Measurements from ENCODE around the gene THRA. TPM values are rescaled to one million over a fixed set of nuclear protein-coding genes. Genes with fewer than 3 reads are reported as not detected.

Gene THRA
- total RNA-seq, 2 experiments from 2014 or later, result 12.5 to 13.4 TPM

- ChIA-PET POLR2A (no interaction called here), CTCF (interaction anchor here (1.0 to 3.7 kb wide), 3 partner anchors 9 to 64 kb away, joined by 3 to 19 read pairs (median 3); no protein-coding TSS in a partner anchor)
- peak overlapping the region; percentile 75 for H3K27ac Mint-ChIP-seq
- H3K4me3 Mint-ChIP-seq, result no peak overlapping the region
- H3K9me3 Mint-ChIP-seq, result no peaks in the 10 kb centered on the region
- no peak for DNase-seq
- intact Hi-C loops (cut with micrococcal nuclease), result no loop called here
- H3K36me3 Mint-ChIP-seq, result no peaks in the 10 kb centered on the region
- peaks cover 84% of the 10 kb centered on the region for H3K4me1 Mint-ChIP-seq (ENCODE audit: low read depth)
- no peaks in the 10 kb centered on the region for H3K27me3 Mint-ChIP-seq
These were observed 42.1 kb downstream of the THRA start for GRCh38 chr17:40104594-40105486.

- no peak overlapping the region for H3K4me3 Mint-ChIP-seq
- no peak for DNase-seq
These were observed 43.3 kb downstream of the THRA start for GRCh38 chr17:40105861-40106759.

GRCh38 chr17:40106760-40107521, 44.2 kb downstream of the THRA start:
- no peak for DNase-seq
- Mint-ChIP-seq H3K27ac (peak overlapping the region; percentile 85), H3K36me3 (no peaks in the 10 kb centered on the region), H3K9me3 (no peaks in the 10 kb centered on the region), H3K4me1 (ENCODE audit: low read depth) (peaks cover 83% of the 10 kb centered on the region), H3K4me3 (peak overlapping the region; percentile 27), H3K27me3 (no peaks in the 10 kb centered on the region)
- intact Hi-C loops (cut with micrococcal nuclease), result no loop called here
- ChIA-PET POLR2A (interaction anchor here (0.5 kb wide), 1 partner anchor 80 kb away, joined by 3 read pairs; no protein-coding TSS in a partner anchor), CTCF (interaction anchor here (0.8 to 1.4 kb wide), 7 partner anchors 8 to 62 kb away, joined by 3 to 6 read pairs (median 4); no protein-coding TSS in a partner anchor)

More at GRCh38 chr17:40105861-40106759, 43.3 kb downstream of the THRA start:
- H3K4me1 Mint-ChIP-seq (ENCODE audit: low read depth), result peaks cover 83% of the 10 kb centered on the region
- no peaks in the 10 kb centered on the region for H3K27me3 Mint-ChIP-seq
- H3K36me3 Mint-ChIP-seq, result no peaks in the 10 kb centered on the region
- no peaks in the 10 kb centered on the region for H3K9me3 Mint-ChIP-seq
- intact Hi-C loops (cut with micrococcal nuclease), result no loop called here
- ChIA-PET POLR2A (no interaction called here), CTCF (interaction anchor here (0.9 to 3.7 kb wide), 5 partner anchors 7 to 62 kb away, joined by 3 to 19 read pairs (median 3); no protein-coding TSS in a partner anchor)
- peak overlapping the region; percentile 25 for H3K27ac Mint-ChIP-seq

GRCh38 chr17:40107522-40108174, 44.9 kb downstream of the THRA start:
- Mint-ChIP-seq H3K4me1 (ENCODE audit: low read depth) (peaks cover 87% of the 10 kb centered on the region), H3K27ac (peak overlapping the region; percentile 85), H3K9me3 (no peaks in the 10 kb centered on the region), H3K36me3 (no peaks in the 10 kb centered on the region), H3K4me3 (peak overlapping the region; percentile 57), H3K27me3 (no peaks in the 10 kb centered on the region)
- ChIA-PET POLR2A (interaction anchor here (0.5 kb wide), 1 partner anchor 81 kb away, joined by 3 read pairs; no protein-coding TSS in a partner anchor), CTCF (interaction anchor here (0.6 to 1.4 kb wide), 6 partner anchors 9 to 61 kb away, joined by 3 to 6 read pairs (median 4); no protein-coding TSS in a partner anchor)
- no peak for DNase-seq
- intact Hi-C loops (cut with micrococcal nuclease), result loop anchor here (1.0 kb wide), 1 partner anchor 11 kb away; no protein-coding TSS in a partner anchor

- ChIA-PET POLR2A (interaction anchor here (0.6 to 1.9 kb wide), 2 partner anchors 9 to 51 kb away, joined by 4 to 5 read pairs; partner anchors contain the start of gene NR1D1), CTCF (interaction anchor here (0.6 to 6.3 kb wide), 9 partner anchors 9 to 83 kb away, joined by 3 to 159 read pairs (median 11); partner anchors contain the start of genes CASC3, NR1D1 and THRA)
- Mint-ChIP-seq H3K4me3 (no peak overlapping the region), H3K9me3 (no peaks in the 10 kb centered on the region), H3K27ac (peak overlapping the region; percentile 42), H3K27me3 (no peaks in the 10 kb centered on the region), H3K36me3 (no peaks in the 10 kb centered on the region), H3K4me1 (ENCODE audit: low read depth) (peaks cover 88% of the 10 kb centered on the region)
- peak; percentile 66 for DNase-seq
- intact Hi-C loops (cut with micrococcal nuclease), result loop anchor here (1.0 kb wide), 1 partner anchor 13 kb away; no protein-coding TSS in a partner anchor
These were observed 46.4 kb downstream of the THRA start for GRCh38 chr17:40108970-40109824.

- Mint-ChIP-seq H3K36me3 (no peaks in the 10 kb centered on the region), H3K4me3 (no peak overlapping the region), H3K27ac (peak overlapping the region; percentile 92), H3K4me1 (ENCODE audit: low read depth) (peaks cover 77% of the 10 kb centered on the region), H3K9me3 (no peaks in the 10 kb centered on the region), H3K27me3 (no peaks in the 10 kb centered on the region)
- POLR2A ChIA-PET, result interaction anchor here (1.8 to 3.7 kb wide), 3 partner anchors 10 to 12 kb away, joined by 5 to 29 read pairs (median 7); partner anchors contain the start of gene NR1D1
- DNase-seq, result no peak
- CTCF ChIA-PET, result interaction anchor here (1.0 to 6.3 kb wide), 14 partner anchors 10 to 96 kb away, joined by 3 to 159 read pairs (median 18); partner anchors contain the start of genes CSF3, NR1D1 and THRA
- intact Hi-C loops (cut with micrococcal nuclease), result loop anchor here (2.0 to 5.0 kb wide), 2 partner anchors 41 to 83 kb away; no protein-coding TSS in a partner anchor
These were observed 47.5 kb downstream of the THRA start for GRCh38 chr17:40110026-40110845.

- H3K27me3 Mint-ChIP-seq, result no peaks in the 10 kb centered on the region
- intact Hi-C loops (cut with micrococcal nuclease), result loop anchor here (1.0 to 5.0 kb wide), 5 partner anchors 29 to 175 kb away; partner anchors contain the start of genes CASC3 and CDC6
- peak overlapping the region; percentile 92 for H3K27ac Mint-ChIP-seq
- H3K36me3 Mint-ChIP-seq, result no peaks in the 10 kb centered on the region
- H3K4me1 Mint-ChIP-seq (ENCODE audit: low read depth), result peaks cover 65% of the 10 kb centered on the region
- H3K4me3 Mint-ChIP-seq, result peak overlapping the region; percentile 35
- H3K9me3 Mint-ChIP-seq, result no peaks in the 10 kb centered on the region
- CTCF ChIA-PET, result interaction anchor here (0.6 to 6.3 kb wide), 29 partner anchors 9 to 216 kb away, joined by 3 to 159 read pairs (median 10); partner anchors contain the start of genes CASC3, CDC6, CSF3 and MED24
- DNase-seq, result peak; percentile 85
- POLR2A ChIA-PET, result interaction anchor here (1.3 to 3.7 kb wide), 4 partner anchors 11 to 57 kb away, joined by 3 to 29 read pairs (median 14); partner anchors contain the start of genes CASC3 and NR1D1
These were observed 48.7 kb downstream of the THRA start for GRCh38 chr17:40111221-40112128.

GRCh38 chr17:40112191-40112711, 49.5 kb downstream of the THRA start:
- H3K9me3 Mint-ChIP-seq, result no peaks in the 10 kb centered on the region
- no peak overlapping the region for H3K4me3 Mint-ChIP-seq
- ChIA-PET CTCF (interaction anchor here (0.6 to 6.3 kb wide), 51 partner anchors 8 to 243 kb away, joined by 3 to 159 read pairs (median 6); partner anchors contain the start of genes CASC3, CDC6, CSF3 and LRRC3C), POLR2A (interaction anchor here (1.3 to 3.7 kb wide), 6 partner anchors 12 to 57 kb away, joined by 3 to 29 read pairs (median 11); partner anchors contain the start of genes CASC3 and NR1D1)
- DNase-seq, result no peak
- H3K4me1 Mint-ChIP-seq (ENCODE audit: low read depth), result peaks cover 57% of the 10 kb centered on the region
- no peaks in the 10 kb centered on the region for H3K36me3 Mint-ChIP-seq
- H3K27ac Mint-ChIP-seq, result peak overlapping the region; percentile 92
- intact Hi-C loops (cut with micrococcal nuclease), result loop anchor here (2.0 to 5.0 kb wide), 3 partner anchors 29 to 175 kb away; partner anchors contain the start of genes CASC3 and CDC6
- no peaks in the 10 kb centered on the region for H3K27me3 Mint-ChIP-seq

Data from activated CD4-positive, alpha-beta memory T cell treated with anti-CD3 and anti-CD28 coated beads for 36 hours (primary cell).